ENCODE results near the gene ACTA1. TPM values are rescaled to one million over a fixed set of nuclear protein-coding genes. Genes with fewer than 3 reads are reported as not detected.
"Not testable (repeated sequence)": the region's sequence is repeated elsewhere in the genome, so short reads cannot be mapped to it uniquely, and the experiment has no call there.

Gene ACTA1
- total and polyA plus RNA-seq, 2 experiments from 2014 or later: 0.28 to 0.33 TPM

- no peak overlapping the region for H3K27ac ChIP-seq
- no peaks in the 10 kb centered on the region for H3K36me3 ChIP-seq (replicated peaks; ENCODE audit: insufficient read depth, low read depth)
- no peak overlapping the region for H3K4me2 ChIP-seq
- H3K27me3 ChIP-seq: no peaks in the 10 kb centered on the region
- H3K79me2 ChIP-seq: no peaks in the 10 kb centered on the region
- WGBS (ENCODE audit: low lambda C conversion rate, missing lambda C conversion rate): 93% methylated on average over 11 of the region's 11 CpGs
- no peaks in the 10 kb centered on the region for H3K4me1 ChIP-seq (ENCODE audit: insufficient read depth)
- H3K4me3 ChIP-seq: no peak overlapping the region
- H2AFZ ChIP-seq: no peak overlapping the region
- no peak for DNase-seq (ENCODE audit: low spot score)
- H3K9me2 ChIP-seq (replicated peaks; ENCODE audit: insufficient read depth): no peaks in the 10 kb centered on the region
- no peak for TF ChIP-seq EZH2phosphoT487 (IDR thresholded peaks at IDR 0.05; ENCODE audit: low read depth, severe bottlenecking, unreplicated experiment)
- no peak for TF ChIP-seq CTCF (IDR thresholded peaks at IDR 0.05; ENCODE audit: poor library complexity)
- no peak for TF ChIP-seq EZH2 (IDR thresholded peaks at IDR 0.05; ENCODE audit: borderline replicate concordance)
- no peaks in the 10 kb centered on the region for H3K9me3 ChIP-seq (ENCODE audit: low read depth)
- no peaks in the 10 kb centered on the region for H4K20me1 ChIP-seq (ENCODE audit: insufficient read depth, poor library complexity, severe bottlenecking)
These were observed 13.7 kb downstream of the ACTA1 start for GRCh38 chr1:229420224-229420623.

DNA sequence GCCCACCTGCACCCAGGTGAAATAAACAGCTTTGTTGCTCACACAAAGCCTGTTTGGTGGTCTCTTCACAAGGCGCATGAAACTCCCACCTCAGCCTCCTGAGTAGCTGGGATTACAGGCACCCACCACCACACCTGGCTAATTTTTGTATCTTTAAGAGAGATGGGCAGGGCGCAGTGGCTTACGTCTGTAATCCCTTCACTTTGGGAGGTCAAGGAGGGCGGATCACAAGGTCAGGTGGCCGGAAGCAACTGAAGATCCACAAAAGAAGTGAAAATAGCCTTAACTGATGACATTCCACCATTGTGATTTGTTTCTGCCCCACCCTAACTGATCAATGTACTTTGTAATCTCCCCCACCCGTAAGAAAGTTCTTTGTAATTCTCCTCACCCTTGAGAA lies 15.3 kb downstream of the ACTA1 start:
- not testable (repeated sequence) for H4K20me1 ChIP-seq (ENCODE audit: insufficient read depth, poor library complexity, severe bottlenecking); H3K9me2 ChIP-seq (replicated peaks; ENCODE audit: insufficient read depth); DNase-seq (ENCODE audit: low spot score); H3K36me3 ChIP-seq (replicated peaks; ENCODE audit: insufficient read depth, low read depth); H3K4me2 ChIP-seq; H3K79me2 ChIP-seq; H3K9me3 ChIP-seq (ENCODE audit: low read depth); H2AFZ ChIP-seq; H3K4me1 ChIP-seq (ENCODE audit: insufficient read depth); H3K27me3 ChIP-seq; H3K4me3 ChIP-seq; H3K27ac ChIP-seq
- 66% methylated on average over 6 of the region's 6 CpGs for WGBS (ENCODE audit: low lambda C conversion rate, missing lambda C conversion rate)

GRCh38 chr1:229412810-229413209 lies 21.1 kb downstream of the ACTA1 start:
- H3K9me3 ChIP-seq (ENCODE audit: low read depth); H3K79me2 ChIP-seq; H3K9me2 ChIP-seq (replicated peaks; ENCODE audit: insufficient read depth); H2AFZ ChIP-seq; H3K4me3 ChIP-seq; H3K4me2 ChIP-seq; H4K20me1 ChIP-seq (ENCODE audit: insufficient read depth, poor library complexity, severe bottlenecking); H3K27me3 ChIP-seq; H3K27ac ChIP-seq; H3K36me3 ChIP-seq (replicated peaks; ENCODE audit: insufficient read depth, low read depth); DNase-seq (ENCODE audit: low spot score): not testable (repeated sequence)
- 81% methylated on average over 5 of the region's 5 CpGs for WGBS (ENCODE audit: low lambda C conversion rate, missing lambda C conversion rate)
- peaks cover 24% of the 10 kb centered on the region for H3K4me1 ChIP-seq (ENCODE audit: insufficient read depth)

DNA sequence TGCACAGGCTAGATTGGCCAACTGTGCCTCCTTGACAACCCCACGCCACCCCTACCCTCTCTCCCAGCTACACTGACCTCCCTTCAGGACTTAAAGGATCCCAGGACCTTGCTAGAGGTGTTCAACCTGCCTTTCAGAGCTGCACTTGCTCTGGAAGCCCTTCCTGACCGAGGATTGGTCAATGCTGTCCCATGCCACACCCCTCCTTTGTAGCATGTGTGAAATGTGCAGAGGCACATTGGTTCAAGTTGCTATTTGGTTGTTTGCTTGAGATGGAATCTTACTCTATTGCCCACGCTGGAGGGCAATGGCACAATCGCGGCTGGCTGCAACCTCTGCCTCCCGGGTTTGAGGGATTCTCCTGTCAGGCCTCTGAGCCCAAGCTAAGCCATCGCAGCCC lies 21.8 kb downstream of the ACTA1 start:
- no peak overlapping the region for H3K27ac ChIP-seq
- H3K36me3 ChIP-seq (replicated peaks; ENCODE audit: insufficient read depth, low read depth): no peaks in the 10 kb centered on the region
- no peaks in the 10 kb centered on the region for H4K20me1 ChIP-seq (ENCODE audit: insufficient read depth, poor library complexity, severe bottlenecking)
- no peaks in the 10 kb centered on the region for H3K79me2 ChIP-seq
- peaks cover 4% of the 10 kb centered on the region for H3K27me3 ChIP-seq
- H3K4me3 ChIP-seq: no peak overlapping the region
- peaks cover 32% of the 10 kb centered on the region for H3K4me1 ChIP-seq (ENCODE audit: insufficient read depth)
- H3K4me2 ChIP-seq: no peak overlapping the region
- DNase-seq (ENCODE audit: low spot score): no peak
- no peaks in the 10 kb centered on the region for H3K9me2 ChIP-seq (replicated peaks; ENCODE audit: insufficient read depth)
- H3K9me3 ChIP-seq (ENCODE audit: low read depth): no peaks in the 10 kb centered on the region
- TF ChIP-seq EZH2 (IDR thresholded peaks at IDR 0.05; ENCODE audit: borderline replicate concordance) (no peak), CTCF (IDR thresholded peaks at IDR 0.05; ENCODE audit: poor library complexity) (no peak), EZH2phosphoT487 (IDR thresholded peaks at IDR 0.05; ENCODE audit: low read depth, severe bottlenecking, unreplicated experiment) (no peak)
- 75% methylated on average over 7 of the region's 7 CpGs for WGBS (ENCODE audit: low lambda C conversion rate, missing lambda C conversion rate)
- H2AFZ ChIP-seq: no peak overlapping the region

Measured in hepatocyte (in vitro differentiated cells).